ENCODE results near the gene CNTN1. TPM values are rescaled to one million over a fixed set of nuclear protein-coding genes. Genes with fewer than 3 reads are reported as not detected.
A peak's percentile ranks its signal among the peaks of the same experiment; 100 is the strongest.

Gene CNTN1
- total RNA-seq, 6 experiments from 2014 or later, result 0.09 to 0.66 (median 0.26) TPM

DNA sequence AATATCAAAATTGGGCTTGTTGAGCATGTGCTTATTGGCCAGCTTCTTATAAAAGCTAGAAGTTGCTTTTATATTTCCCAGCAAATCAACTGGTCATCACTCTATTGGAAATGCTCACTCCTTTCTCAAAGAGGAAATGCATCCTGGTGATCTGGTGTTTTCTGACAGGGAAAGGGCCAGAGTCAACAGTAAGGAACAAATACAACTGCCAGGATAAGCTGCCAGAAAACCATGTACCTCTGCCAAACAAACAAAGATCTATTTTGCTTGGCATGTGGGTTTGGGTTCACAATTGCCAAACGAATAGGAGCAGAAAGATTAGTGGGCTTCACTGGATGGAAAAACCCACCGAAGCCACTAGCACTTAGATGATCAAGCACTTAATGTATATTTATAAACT lies 369.0 kb downstream of the CNTN1 start:
- DNase-seq (peak in 1 of 3 donors; percentile 51), ATAC-seq (peak; percentile 81 to 98 (median 94))
- no peaks in the 10 kb centered on the region for H3K9me3 ChIP-seq
- 10% methylated on average over 2 of the region's 2 CpGs for WGBS (ENCODE audit: insufficient coverage, low coverage, low lambda C conversion rate, missing lambda C conversion rate)
- H3K27ac ChIP-seq, result no peak overlapping the region
- no peaks in the 10 kb centered on the region for H3K27me3 ChIP-seq
- H3K36me3 ChIP-seq, result no peaks in the 10 kb centered on the region
- TF ChIP-seq, protein P1, sequence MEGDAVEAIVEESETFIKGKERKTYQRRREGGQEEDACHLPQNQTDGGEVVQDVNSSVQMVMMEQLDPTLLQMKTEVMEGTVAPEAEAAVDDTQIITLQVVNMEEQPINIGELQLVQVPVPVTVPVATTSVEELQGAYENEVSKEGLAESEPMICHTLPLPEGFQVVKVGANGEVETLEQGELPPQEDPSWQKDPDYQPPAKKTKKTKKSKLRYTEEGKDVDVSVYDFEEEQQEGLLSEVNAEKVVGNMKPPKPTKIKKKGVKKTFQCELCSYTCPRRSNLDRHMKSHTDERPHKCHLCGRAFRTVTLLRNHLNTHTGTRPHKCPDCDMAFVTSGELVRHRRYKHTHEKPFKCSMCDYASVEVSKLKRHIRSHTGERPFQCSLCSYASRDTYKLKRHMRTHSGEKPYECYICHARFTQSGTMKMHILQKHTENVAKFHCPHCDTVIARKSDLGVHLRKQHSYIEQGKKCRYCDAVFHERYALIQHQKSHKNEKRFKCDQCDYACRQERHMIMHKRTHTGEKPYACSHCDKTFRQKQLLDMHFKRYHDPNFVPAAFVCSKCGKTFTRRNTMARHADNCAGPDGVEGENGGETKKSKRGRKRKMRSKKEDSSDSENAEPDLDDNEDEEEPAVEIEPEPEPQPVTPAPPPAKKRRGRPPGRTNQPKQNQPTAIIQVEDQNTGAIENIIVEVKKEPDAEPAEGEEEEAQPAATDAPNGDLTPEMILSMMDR (IDR thresholded peaks at IDR 0.05), result no peak
- TF ChIP-seq POLR2A (IDR thresholded peaks at IDR 0.05), result no peak
- no peak overlapping the region for H3K4me3 ChIP-seq
- H3K4me1 ChIP-seq, result peaks cover 0 to 12% (median 0%) of the 10 kb centered on the region in 4 donors
- intact Hi-C loops (cut with DNase I), result no loop called here

DNA sequence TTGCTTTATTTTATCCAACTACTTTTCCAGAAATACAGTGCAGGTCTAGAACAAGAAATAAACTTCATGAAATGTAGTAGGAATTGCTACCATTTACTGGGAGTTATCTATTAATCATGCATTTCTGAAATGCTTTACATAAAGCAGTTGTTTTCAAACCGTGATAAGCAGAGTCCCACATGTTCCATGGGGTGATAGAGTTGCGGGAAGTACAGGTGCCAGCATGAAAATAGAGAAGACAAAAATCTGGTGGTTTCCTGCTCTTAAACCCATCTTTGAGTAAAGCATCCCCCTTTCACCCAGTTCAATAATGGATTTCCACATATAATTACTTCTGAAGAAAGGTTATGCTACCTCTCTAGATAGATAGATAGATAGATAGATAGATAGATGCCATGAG lies 372.2 kb downstream of the CNTN1 start:
- no peak overlapping the region for H3K27ac ChIP-seq
- intact Hi-C loops (cut with DNase I), result no loop called here

DNA sequence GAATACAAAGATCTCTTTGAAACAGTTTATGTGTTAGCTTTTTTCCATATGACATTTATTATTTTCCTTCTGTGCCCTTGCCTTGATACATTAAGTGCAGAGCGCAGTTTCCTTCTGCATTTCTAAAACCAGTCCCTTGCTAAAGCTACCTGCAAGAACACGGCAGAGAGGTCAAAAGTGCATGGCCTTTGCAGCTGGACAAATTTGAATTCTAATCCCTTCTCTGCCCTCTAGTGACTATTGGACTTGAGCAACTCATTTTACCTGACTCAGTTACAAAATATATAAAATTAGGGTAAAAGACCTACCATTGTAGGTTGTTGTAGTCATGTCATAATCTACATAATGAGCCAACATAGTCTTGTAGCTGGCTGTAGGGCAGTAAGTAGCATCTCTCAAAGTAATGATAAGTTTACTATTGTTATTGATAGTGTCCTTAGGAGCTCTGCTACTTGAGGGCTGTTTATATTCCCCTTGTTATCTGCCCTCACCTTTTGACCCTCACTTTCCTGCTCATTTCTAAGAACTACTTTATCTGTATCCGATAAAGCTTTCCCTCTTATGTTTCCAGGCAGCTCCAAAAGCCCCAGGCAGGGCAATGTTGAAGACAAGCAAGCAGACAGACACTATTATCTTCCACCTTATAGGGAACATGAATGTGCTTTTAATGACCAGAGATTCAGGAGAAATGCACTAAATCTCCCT lies 375.9 kb downstream of the CNTN1 start:
- no peaks in the 10 kb centered on the region for H3K27me3 ChIP-seq
- no peaks in the 10 kb centered on the region for H3K36me3 ChIP-seq
- no peaks in the 10 kb centered on the region for H3K4me1 ChIP-seq
- ATAC-seq (peak; percentile 71 to 93 (median 82)), DNase-seq (no peak)
- H3K4me3 ChIP-seq, result no peak overlapping the region
- no peak overlapping the region for H3K27ac ChIP-seq
- no peaks in the 10 kb centered on the region for H3K9me3 ChIP-seq
- intact Hi-C loops (cut with DNase I), result no loop called here
- 14% methylated on average over 3 of the region's 3 CpGs for WGBS (ENCODE audit: insufficient coverage, low coverage, low lambda C conversion rate, missing lambda C conversion rate)
- TF ChIP-seq, protein P1 (IDR thresholded peaks at IDR 0.05), result peak in 3 of 4 donors; percentile 18 to 45 (median 32)
- no peak for TF ChIP-seq POLR2A (IDR thresholded peaks at IDR 0.05)

More for the DNA sequence above, 372.2 kb downstream of the CNTN1 start:
- TF ChIP-seq, protein P1 (IDR thresholded peaks at IDR 0.05), result no peak
- no peak for TF ChIP-seq POLR2A (IDR thresholded peaks at IDR 0.05)
- WGBS (ENCODE audit: insufficient coverage, low coverage, low lambda C conversion rate, missing lambda C conversion rate), result 69% methylated on average over 2 of the region's 2 CpGs
- DNase-seq (no peak), ATAC-seq (no peak)
- H3K4me3 ChIP-seq, result no peak overlapping the region
- no peaks in the 10 kb centered on the region for H3K27me3 ChIP-seq
- no peaks in the 10 kb centered on the region for H3K9me3 ChIP-seq
- H3K36me3 ChIP-seq, result no peaks in the 10 kb centered on the region
- peaks cover 0 to 12% (median 0%) of the 10 kb centered on the region in 4 donors for H3K4me1 ChIP-seq

DNA sequence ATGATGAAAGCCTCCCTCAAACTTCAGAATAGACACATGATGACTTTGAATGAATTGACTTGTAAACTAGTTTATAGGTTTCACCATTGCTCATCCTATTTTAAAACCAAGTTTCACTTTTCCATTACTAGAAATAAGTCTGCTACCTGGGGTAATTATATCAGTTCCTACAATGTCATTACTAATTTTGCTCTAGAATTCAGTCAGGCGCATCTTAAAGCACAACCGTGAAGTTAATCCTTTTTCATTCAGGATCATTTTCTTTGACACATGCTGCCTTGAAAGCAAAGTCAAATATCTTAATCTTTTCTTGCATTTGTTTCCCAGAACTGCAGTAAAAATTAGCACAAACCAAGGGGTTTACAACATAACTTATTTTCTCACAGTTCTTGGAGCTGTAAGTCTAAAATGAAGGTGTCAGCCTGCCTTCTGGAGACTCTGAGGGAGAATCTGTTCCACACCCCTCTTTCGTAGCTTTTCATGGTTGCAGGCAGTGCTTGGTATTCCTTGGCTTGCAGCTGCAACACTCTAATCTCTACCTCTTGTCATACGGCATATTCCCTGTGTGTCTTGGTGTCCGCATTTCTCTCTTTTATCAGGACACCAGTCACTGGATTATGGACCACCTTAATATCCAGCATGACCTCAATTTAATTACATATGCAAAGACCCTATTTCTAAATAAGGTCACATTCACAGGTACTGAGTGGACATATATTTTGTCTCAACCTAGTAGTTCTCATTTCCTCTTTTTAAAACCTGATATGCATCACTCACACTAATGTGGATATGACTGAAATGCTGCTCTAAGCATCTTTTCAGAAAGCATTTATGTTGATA lies 381.6 kb downstream of the CNTN1 start:
- WGBS (ENCODE audit: insufficient coverage, low coverage, low lambda C conversion rate, missing lambda C conversion rate), result 81% methylated on average over 4 of the region's 5 CpGs
- intact Hi-C loops (cut with DNase I), result no loop called here

More for the DNA sequence above, 381.6 kb downstream of the CNTN1 start:
- DNase-seq (no peak), ATAC-seq (no peak)
- TF ChIP-seq, protein P1 (IDR thresholded peaks at IDR 0.05), result no peak
- no peak for TF ChIP-seq POLR2A (IDR thresholded peaks at IDR 0.05)
- Histone ChIP-seq H3K4me3 (no peak overlapping the region), H3K27me3 (no peaks in the 10 kb centered on the region), H3K36me3 (no peaks in the 10 kb centered on the region), H3K27ac (no peak overlapping the region), H3K9me3 (no peaks in the 10 kb centered on the region), H3K4me1 (no peaks in the 10 kb centered on the region)
